Hematopoietic multipotent progenitor cell treated with erythropoietin and hydrocortisone succinate and interleukin-3 and kit ligand, for 15 days (in vitro differentiated cells): Measurements from ENCODE around the gene SCO2.
A peak's percentile ranks its signal among the peaks of the same experiment; 100 is the strongest.
"Not testable (repeated sequence)": the region's sequence is repeated elsewhere in the genome, so short reads cannot be mapped to it uniquely, and the experiment has no call there.

ENCODE experiments used
- DNase-seq: peaks from one replicate; pipeline ENCODE4 v3.0.0-alpha.2; 2015; ENCODE audit warnings: low spot score

The SCO2 gene

DNA sequence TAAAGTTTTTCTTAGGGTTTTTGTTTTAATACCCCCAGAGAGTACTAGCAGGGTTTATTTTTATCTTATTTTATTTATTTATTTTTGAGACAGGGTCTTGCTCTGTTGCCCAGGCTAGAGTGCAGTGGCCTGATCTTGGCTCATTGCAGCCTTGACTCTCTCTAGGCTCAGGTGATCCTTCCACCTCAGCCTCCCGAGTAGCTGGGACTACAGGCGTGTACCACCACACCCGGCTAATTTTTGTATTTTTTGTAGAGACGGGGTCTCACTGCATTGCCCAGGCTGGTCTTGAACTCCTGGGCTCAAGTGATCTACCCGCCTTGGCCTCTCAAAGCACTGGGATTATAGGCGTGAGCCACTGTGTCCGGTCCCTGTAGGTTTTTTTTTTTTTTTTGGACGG lies 5.2 kb downstream of the SCO2 start:
- not testable (repeated sequence) for DNase-seq

DNA sequence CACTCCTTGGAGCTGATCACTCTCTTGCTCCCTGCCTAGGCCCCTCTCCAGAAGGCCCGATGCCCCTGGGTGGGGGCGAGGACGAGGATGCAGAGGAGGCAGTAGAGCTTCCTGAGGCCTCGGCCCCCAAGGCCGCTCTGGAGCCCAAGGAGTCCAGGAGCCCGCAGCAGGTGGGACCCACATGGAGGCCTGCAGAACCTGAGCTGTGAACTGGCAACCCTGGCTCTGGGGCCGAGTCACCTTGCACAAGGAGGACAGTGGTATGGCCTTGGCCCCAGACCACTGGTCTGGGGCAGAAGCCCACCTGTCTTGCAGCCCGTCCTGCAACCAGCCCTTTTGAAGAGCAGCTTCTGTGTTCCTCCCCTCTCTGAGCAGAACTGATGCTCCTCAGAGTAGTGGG lies 6.2 kb downstream of the SCO2 start:
- no peak for DNase-seq

DNA sequence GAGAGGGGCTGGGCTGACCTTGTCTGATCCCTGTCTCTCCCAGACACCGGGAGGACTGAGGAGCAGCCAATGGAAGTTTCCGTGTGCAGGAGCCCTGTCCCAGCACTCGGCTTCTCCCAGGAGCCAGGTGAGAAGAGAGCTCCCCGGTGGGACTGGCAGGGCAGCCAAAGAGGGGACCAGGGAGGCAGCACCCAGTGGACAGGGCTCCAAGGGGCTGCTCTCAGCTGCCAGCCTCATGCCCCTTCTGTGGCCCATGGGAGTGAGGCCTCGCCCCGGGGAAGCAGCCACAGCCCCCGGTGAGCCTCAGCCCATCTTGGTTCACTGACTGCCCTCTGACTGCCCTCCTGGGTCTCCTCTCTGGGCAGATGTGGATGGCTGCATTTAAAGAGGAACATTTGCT lies 6.8 kb downstream of the SCO2 start:
- DNase-seq: no peak

GRCh38 chr22:50517495-50518260 lies 7.7 kb downstream of the SCO2 start:
- DNase-seq: no peak

GRCh38 chr22:50516891-50517290 lies 8.5 kb downstream of the SCO2 start:
- no peak for DNase-seq

DNA sequence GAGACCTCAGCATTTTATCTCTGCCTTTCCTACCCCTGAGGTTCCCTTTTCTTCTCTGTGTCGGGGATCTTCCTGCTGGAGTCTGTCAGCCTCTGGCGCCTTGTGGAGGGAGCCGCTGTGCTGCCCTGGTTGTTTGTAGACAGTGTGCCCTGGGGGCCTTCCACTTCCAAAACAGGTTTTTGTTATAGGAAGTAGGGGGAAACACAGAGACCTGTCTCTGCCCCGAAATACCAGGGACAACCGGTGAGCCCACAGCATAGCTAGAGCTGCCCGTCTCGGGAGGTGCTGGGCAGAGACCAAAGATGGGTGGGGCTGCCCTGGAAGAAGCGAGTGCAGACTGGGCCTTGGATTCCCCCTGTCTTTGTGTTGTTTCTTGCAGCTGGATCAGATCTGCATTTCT lies 9.3 kb downstream of the SCO2 start:
- DNase-seq: no peak

- no peak for DNase-seq
These were observed 12.2 kb downstream of the SCO2 start for GRCh38 chr22:50513175-50513574.

- no peak for DNase-seq
These were observed 16.5 kb downstream of the SCO2 start for GRCh38 chr22:50508897-50509296.

GRCh38 chr22:50507991-50508884 lies 17.2 kb downstream of the SCO2 start, which contains the start of gene NCAPH2:
Gene NCAPH2 (plus strand): TSS chr22:50508224. CDS start chr22:50508338, 114 bp downstream.
- peak; percentile 98 for DNase-seq

DNA sequence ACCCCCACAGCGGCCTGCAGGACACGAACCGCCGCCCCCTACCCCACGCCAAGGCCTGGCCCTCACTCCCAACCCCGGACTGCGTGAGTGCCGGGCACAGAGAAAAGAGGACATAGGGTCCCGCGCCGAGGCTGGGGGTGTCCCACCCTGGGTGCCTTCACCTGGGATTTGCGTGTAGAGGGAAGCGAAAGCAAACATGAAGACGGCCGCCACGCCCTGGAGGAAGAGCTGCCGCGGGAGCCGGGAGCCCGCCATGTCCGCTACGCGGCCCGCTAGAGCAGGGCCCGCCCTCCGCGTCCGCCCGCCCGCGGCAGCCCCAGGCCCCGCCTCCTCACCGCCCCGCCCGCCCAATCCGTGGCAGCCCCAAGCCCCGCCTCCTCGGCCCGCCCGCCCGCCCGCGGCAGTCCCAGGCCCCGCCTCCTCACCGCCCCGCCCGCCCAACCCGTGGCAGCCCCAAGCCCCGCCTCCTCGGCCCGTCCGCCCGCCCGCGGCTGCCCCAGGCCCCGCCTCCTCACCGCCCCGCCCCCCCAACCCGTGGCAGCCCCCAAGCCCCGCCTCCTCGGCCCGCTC lies 17.9 kb downstream of the SCO2 start, which contains the start of gene LMF2:
TSS of gene LMF2 (minus strand) at position 282 of the 570 bp plus-strand sequence. CDS start at position 255, 27 bp downstream.
- no peak for DNase-seq

DNA sequence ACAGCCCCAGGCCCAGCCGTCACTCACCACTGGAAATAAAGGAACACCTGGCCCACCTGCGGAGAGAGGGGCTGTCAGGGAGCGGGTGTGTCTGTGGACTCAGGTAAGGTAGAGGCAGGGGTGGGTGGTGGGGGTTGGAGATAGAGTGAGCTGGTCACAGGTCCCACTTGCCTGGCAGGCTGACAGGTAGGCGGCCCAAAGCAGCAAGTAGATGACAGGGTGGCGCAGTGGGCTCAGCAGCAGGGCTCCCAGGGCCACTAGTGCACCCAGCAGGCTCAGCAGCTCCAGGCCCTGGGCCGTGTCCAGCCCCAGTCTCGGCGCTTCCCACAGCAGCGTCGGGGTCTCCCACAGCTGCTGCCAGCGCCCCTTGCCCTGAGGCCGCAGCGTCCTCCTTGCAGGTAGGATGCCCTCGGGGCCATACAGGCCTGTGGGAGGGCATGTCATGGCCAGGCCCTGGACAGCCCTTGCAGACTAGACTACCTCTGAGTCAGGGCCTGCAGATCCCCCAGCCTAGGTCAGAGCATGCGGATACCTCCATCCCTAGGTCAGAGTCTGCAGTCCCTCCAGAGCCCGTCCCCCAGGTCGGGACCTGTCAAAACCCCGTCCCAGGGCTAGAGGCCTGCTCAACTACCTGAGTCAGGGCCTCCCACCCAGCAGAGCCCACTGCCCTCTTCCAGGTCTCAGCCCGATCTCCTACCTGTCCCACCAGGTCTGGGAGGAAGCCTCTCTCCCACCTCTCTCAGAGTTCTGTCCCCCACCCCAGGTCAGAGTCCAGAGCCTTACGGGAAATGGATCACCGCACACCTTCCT lies 18.6 kb downstream of the SCO2 start:
- DNase-seq: no peak

DNA sequence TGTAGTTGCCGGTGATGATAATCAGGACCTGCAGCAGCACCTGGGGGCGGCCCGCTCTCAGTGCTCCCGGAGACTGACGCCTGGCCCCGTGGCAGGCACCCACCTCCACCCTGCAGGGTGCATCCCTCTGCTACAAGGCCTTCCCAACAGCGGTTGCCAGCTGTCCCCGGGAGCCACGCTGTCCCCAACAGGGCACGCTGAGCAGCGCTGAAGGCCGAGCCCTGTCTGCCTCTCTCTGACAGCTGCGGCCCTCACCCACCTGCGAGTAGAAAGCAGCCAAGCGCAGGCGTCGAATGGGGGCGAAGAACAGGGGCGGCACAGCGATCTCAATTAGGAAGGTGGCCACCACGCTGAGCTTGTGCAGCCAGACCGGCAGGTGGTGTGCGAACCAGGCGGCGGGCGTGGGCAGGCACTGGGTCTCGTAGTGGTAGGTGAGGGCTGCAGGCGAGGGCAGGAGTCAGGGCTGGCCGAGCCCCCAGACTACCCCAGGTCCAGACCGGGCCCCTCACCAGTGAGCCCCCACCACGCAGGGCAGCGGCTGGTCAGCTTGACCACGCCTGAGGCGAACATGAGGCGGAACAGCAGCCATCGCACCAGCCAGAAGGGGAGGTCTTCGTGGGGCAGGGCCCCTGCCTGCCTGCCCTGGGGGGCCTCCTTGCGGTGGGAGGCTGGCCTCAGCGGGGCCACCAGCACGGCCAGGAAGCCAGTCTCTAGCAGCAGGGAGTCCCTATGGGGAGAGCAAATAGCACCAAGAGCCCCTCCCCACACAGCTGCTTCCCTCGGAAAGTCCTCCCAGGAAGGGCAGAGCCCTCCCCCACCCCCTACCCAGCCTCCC lies 19.4 kb downstream of the SCO2 start:
- DNase-seq: no peak

DNA sequence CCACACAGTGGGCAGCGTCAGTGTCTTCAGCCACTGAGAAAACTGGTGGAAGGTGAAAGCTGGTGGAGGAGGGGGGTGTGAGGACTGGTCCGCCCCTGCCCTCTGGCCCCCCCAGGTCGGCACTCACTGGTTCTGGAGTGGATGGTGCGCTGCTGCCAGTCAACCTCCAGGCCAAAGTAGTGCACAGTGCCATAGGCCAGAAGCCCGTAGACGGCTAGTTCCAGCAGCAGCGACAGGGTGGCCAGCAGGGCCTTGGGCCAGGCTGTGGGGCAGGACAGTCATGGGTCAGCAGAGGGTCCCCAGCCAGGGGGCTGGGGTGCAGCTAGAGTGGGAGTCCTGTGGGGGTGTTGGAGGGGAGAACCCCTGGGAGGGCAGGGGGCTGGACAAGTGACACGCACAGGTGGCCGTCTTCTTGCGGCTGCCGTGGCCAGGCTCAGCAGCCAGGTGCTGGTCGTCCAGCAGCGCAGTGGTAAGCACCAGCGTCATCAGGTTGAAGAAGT lies 20.1 kb downstream of the SCO2 start:
- DNase-seq: no peak

DNA sequence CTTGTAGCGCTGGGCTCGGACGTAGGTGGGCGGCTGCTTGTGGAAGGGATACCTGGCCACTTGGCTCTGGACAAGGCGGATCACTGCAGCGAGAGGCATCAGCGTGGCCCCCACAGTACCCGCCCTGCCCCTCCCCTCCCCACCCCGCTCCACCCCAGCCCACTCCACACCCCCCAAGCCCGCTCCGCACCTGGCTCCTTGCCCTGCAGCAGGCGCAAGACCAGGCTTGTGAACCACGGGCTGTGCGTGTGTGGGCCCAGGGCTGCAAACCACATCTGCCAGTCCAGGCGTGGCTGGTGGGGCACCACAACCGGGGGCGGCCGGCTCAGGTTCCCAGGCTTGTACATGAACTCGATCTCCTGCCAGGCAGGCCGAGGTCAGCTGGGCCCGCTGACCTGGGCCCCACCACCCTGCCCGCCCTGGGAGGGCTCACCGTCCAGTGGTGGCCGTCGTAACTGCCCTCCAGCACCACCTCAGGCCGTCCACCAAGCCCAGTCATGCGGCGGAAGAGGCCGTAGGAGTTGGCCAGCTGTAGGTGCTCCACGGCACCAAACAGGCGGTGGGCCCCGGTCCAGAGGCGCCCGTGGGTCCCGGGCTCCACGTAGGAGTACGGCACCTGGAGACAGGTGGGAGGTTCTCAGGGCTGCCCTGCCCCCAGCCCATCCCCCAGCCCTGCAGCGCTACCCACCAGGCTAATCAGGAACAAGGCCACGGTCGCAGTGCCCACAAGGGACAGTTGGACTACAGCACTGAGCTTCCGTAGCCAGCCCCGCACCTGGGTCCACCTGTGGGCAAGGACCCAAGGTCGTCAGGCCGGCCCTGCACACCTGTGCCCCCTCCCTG lies 20.8 kb downstream of the SCO2 start:
- DNase-seq: no peak

- no peak for DNase-seq
These were observed 21.8 kb downstream of the SCO2 start for GRCh38 chr22:50503475-50504145.

- DNase-seq: no peak
These were observed 22.5 kb downstream of the SCO2 start for GRCh38 chr22:50502628-50503474.

DNA sequence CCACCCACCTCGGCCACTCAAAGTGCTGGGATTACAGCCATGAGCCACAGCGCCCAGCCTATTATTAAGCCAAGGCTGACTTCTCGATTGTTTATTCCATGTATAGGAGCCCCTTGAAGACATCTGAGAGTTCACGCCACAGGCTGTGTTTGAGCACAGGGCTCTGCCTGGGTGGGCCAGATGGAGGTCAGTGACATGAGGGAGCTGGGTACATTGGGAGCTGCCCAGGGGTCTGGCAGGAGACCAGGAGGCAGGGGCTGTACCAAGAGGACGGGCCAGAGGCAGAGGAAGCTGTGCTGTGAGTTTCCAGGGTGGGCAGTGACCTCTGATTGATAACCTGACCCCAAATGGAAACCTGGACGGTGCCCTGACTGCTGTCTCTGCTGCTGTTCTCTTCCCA lies 23.3 kb downstream of the SCO2 start:
- DNase-seq: no peak

GRCh38 chr22:50500452-50500851 lies 24.9 kb downstream of the SCO2 start:
- DNase-seq: no peak
